Midbrain (tissue), 1 donor: ENCODE measurements around the gene PTPRG.
"Not testable (repeated sequence)": the region's sequence is repeated elsewhere in the genome, so short reads cannot be mapped to it uniquely, and the experiment has no call there.

Experiments used
- DNase-seq: peaks from one replicate; lab custom pipeline; 2025; lab: John Stamatoyannopoulos, UW

The PTPRG gene

DNA sequence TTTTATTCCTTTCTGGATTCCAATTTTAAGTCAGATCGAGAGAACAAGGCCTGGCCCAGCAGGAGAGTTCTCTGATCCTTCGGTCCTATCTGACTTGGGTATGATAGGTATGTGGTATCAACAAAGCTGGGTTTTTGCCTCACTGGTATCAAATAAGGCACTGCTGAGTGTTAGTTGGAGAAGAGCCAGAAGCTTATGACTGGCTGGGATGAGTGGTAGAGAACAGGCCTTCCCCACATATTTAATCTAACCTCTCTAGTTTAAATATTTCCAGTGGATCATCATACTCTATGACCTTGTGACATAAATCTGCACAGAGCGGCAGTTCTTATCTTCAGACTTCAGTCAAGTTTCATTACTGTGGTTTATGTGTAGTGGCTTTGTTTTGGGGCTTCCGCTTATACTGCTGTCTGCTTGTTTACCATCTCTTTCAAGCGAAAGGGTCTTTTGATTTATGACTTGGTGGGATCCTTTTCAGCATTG is 164.5 kb downstream of the PTPRG start:
- DNase-seq = no peak

DNA sequence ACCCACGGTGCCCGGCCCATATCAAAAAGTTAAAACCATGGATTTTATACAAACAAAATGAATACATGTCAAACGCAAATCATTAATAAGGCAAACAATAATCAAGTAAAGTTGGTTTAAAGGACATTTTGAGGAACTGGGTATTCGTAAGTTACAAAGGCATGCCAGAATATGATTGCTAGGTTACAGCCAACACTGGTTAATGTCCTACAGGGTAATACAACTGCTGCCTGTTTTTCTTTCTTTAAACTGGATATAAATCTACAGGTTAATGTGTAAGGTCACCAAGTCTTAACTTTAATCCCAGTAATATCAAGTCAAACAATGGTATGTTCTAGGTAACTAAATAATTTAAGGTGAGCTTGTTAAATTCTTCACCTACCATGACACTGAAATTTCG is 166.1 kb downstream of the PTPRG start:
- no peak for DNase-seq

DNA sequence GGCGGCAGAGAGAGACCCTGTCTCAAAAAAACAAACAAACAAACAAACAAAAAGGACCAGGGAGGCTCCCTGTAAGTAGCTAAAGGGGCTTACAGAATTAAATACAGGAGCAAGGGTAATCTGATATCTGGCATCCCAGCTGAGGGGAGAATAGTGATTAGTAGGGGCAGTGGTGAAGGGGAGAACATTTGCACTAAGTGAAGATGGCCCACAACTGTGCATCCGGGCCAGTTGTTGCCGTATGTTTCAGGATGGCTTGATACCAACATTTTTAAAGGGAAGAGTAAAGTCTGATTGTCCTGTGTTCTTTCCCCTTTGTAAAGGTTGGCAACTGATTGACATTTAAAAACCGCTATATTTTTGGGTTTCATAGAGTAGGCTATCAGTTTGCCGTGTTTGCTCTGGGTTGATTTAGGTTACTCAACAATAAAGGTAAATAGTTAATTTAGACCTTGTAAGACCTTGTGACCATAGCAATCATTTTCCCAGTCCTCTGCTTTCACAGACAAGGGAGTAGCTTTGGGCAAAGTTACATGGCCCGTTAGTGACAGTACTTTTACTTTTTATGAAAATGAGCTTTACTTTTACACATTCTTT is 167.8 kb downstream of the PTPRG start:
- DNase-seq = no peak

DNA sequence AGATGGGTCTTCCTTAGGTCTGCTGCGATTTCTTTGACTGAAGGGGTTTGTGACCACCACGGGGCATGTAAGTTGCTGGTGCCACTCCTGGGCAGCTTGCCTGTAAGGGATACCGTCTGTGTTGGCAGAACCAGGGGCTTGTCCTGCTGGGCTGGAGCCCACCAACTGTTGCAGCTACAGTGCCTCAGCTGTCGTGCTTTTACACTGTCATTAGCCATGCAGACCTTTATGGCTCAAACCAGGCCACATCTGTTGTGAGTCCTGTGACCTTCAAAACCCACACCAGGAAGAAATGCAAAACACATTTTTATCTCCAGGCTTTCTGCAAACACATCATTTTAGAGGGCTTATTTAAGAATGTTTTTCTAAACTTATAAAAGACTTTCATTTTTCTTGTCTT is 168.7 kb downstream of the PTPRG start:
- DNase-seq = no peak

DNA sequence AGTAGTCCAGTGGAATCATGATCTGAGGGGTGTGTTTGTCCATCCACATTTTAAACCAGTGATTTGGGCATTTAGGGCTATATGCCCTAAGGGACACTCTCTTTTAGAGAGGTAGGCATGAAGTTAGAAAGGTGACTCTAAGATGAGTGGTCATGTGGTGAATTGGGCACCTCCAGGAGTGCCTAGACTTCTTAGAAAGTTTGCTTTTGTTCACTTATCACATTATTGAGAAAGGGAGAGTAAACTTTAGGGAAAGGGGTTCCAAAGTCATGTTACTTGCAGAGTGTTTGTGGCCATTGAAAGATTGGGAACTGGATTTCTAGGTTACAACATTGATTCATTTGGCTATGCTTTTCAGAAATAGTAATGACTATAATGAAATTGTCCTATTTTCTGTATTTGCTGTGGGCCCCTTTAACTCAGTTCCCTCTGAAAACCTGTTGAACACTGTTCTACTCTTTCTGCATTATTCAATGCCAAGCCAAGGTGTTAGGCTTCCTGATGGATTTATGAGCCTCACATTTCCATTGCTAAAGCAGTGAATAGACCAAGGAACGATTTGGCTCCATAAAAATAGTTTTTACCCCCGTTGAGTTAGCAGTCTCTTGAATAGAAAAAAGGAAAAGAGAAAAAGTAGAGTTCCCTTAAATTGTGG is 169.3 kb downstream of the PTPRG start:
- no peak for DNase-seq

GRCh38 chr3:61733000-61733399 is 171.6 kb downstream of the PTPRG start:
- DNase-seq = no peak

GRCh38 chr3:61733876-61734275 is 172.5 kb downstream of the PTPRG start:
- DNase-seq = no peak

DNA sequence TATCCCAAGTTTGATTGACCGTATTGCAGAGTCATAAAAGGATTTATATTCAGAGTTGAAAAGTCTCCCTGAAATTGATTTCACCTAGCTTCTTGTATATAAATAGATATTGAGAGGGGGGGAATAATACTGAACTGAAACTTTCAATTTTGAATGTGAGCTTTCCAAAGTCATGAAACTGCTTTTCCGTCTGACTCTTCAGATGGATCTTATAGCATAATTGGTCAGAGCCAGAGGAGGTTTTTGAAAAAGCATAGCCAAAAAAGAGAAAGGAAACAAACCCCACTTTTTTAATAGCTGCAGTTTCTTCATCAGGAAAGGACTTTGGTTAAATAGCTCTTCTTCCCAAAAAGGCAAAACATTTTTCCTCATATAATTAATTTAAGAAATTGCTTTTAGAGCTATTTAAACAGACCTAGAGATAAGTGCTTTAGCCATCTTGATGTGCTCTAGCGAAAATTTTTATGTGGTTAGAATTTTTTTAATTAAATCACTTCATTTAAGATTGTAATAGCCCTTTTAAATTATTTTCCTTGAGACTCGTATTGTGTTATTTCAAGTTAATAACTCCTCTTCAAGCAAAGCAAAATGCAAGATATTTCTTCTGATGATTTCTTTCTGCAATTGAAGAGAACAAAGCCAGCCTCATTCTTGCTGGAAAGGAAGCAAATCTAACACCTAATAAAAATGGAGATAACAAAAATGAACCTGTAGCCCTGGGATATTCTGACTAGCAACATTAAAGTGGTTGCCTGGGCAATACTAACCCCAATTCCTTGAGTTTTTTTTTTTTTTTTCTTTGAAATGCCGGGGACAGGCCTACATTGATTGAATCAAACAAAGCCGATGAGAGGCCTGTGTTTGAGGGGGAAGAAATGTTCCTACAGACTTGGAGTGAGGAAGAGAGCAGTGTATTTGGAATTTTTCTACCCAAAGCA is 173.6 kb downstream of the PTPRG start:
- DNase-seq = no peak

- DNase-seq = no peak
These were observed 175.1 kb downstream of the PTPRG start for GRCh38 chr3:61736506-61736905.

GRCh38 chr3:61739640-61740039 is 178.3 kb downstream of the PTPRG start:
- no peak for DNase-seq

GRCh38 chr3:61740494-61740893 is 179.1 kb downstream of the PTPRG start:
- no peak for DNase-seq

DNA sequence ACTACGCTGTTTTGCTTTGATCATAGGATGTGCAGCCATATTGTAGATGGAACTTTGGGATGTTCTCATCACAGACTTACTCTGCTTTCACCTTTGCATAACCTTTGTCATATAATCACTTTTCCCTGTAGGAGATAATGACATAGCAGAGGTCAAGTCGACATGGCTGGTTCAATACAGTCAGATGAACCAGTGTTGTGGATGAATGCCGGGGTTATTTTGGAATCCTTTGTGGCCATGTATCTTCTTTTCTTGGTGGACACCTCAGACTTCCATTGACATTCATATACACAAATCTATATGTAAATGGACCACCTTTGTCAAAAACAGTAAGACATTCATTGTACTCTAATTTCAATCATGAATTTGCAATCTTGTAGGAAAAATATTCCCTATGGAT is 180.2 kb downstream of the PTPRG start:
- no peak for DNase-seq

GRCh38 chr3:61742006-61742405 is 180.6 kb downstream of the PTPRG start:
- no peak for DNase-seq

GRCh38 chr3:61743067-61743466 is 181.7 kb downstream of the PTPRG start:
- DNase-seq = no peak

GRCh38 chr3:61743686-61744242 is 182.4 kb downstream of the PTPRG start:
- no peak for DNase-seq

DNA sequence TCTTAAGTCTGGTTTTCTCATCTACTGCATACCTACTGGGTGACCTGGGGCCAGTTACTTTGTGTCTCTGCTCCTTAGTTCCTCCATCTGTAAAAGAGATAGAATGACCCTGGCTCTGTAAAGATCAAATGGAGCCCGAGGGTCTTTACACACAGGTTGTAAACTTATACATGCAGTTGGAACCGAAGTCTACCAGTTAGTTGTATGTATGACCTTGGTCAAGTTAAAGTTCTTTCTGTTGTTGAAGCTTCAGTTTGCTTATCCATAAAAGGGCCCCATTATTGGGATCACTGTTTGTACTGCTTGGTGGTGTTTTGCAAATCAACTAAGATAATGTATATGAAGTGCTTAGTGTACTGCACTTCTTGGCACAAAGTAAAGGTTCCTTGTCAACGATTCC is 186.9 kb downstream of the PTPRG start:
- DNase-seq = no peak

GRCh38 chr3:61750766-61751165 is 189.4 kb downstream of the PTPRG start:
- no peak for DNase-seq

GRCh38 chr3:61758839-61759238 is 197.5 kb downstream of the PTPRG start:
- no peak for DNase-seq

GRCh38 chr3:61760783-61761182 is 199.4 kb downstream of the PTPRG start:
- not testable (repeated sequence) for DNase-seq

DNA sequence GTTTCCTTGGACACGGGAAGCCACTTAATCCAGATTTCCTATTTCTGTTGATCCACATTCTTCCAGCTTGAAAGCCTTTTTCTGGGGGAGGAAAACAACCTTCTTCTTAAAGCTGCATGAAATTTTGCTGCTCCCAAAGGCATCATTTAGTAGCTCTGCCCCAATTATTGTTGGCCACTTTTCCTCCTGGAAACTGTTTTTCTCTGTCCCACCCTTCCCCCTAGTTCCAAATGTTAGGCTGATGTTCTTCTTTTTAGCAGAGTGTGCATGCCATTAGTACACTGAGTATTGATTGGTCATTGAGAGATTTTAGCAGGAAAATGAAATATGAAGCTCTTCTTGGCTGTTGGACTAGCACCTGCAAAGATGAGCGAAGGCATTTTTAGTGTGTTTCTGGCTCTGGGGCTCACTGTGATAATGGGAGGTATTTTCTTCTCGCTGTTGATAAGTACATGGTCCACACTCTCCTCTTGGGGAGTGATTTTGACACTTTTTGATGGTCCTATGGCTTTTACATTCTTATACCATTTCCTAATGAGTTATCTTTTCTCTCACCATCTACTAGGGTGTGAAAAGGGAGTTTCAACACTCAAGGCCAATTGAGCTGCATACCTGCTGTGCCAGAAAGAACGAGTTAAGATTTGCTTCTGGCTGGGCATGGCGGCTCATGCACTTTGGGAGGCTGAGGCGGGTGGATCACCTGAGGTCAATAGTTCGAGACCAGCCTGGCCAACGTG is 200.5 kb downstream of the PTPRG start:
- no peak for DNase-seq

- DNase-seq = no peak
These were observed 203.9 kb downstream of the PTPRG start for GRCh38 chr3:61765157-61765876.
